ENCODE data around the gene MYO1C.
"Not testable (repeated sequence)": the region's sequence is repeated elsewhere in the genome, so short reads cannot be mapped to it uniquely, and the experiment has no call there.

Gene MYO1C

DNA sequence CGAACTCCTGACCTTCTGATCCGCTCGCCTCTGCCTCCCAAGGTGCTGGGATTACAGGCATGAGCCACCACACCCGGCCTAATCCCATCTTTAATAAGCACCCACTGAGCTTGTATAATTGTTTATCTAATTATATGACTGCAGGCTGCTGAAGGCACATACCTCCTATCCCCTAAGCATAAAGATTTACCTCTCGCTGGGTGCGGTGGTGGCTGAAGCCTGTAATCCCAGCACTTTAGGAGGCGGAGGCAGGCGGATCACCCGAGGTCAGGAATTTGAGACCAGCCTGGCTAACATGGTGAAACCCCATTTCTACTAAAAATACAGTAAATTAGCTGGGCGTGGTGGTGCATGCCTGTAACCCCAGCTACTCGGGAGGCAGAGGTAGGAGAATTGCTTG is 72.3 kb downstream of the MYO1C start:
- no peak for DNase-seq

GRCh38 chr17:1418476-1418875 is 74.0 kb downstream of the MYO1C start:
- not testable (repeated sequence) for DNase-seq

DNA sequence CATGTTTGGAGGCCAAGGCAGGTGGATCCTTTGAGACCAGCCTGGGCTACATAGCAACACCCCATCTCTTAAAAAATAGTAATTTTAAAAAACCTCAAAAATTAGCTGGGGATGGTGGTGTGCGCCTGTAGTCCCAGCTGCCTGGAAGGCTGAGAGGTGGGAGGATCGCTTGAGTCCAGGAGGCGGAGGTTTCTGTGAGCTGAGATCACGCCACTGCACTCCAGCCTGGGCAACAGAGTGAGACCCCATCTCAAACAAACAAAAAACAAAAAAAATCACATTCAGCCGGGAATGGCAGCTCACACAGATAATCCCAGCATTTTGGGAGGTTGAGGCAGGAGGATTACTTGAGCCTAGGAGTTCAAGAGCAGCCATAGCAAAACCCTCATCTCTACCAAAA is 76.1 kb downstream of the MYO1C start:
- no peak for DNase-seq

- no peak for DNase-seq
These were observed 77.9 kb downstream of the MYO1C start for GRCh38 chr17:1414634-1415033.

All from DMS 273 treated with DMSO at 0.1 percent for 48 hours (cell line).